8988T (cell line): ENCODE measurements around the gene CLEC6A.
"Not testable (repeated sequence)": the region's sequence is repeated elsewhere in the genome, so short reads cannot be mapped to it uniquely, and the experiment has no call there.

Experiments used
- DNase-seq: peaks from one replicate; pipeline ENCODE4 v3.0.0; 2011

Gene CLEC6A

GRCh38 chr12:8496074-8496473, 40.3 kb downstream of the CLEC6A start:
- not testable (repeated sequence) for DNase-seq

DNA sequence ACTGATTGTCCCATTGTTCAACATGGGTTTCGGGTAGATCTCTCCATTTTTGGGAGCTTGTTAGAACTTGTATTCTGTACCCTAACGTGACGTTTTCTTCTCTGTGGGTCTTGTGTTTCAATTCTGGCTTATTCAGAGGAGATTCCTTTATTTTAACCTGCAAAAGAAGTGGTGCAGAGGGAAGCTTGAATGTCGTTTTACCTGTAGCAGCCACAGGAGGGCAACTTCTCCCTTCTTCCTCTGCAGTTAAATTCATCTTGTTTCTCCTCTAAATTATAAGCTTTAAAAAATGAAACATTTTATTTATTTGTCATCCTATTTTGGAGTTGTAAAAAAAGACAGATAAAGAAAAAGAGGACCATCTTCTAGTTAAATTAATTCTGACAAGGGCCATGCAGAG, 43.9 kb downstream of the CLEC6A start:
- DNase-seq, result no peak

DNA sequence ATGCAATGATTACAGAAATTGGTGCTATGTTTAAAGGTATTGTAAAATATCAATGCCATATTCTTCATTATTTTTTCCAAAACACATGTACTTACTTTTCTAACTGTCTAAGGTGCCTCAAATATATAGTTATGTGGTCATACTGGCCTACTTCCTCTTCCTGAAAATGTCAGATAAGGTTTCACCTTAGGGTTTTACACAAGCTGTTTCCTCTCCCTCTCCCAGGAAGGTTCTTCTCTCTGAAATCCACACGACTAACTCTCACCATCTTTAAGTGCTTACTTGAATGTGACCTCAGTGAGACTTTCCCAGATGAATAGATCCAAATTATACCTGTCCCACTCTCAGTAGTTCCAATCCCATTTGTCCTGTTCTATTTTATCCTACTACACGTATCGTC, 46.0 kb downstream of the CLEC6A start:
- DNase-seq, result no peak

DNA sequence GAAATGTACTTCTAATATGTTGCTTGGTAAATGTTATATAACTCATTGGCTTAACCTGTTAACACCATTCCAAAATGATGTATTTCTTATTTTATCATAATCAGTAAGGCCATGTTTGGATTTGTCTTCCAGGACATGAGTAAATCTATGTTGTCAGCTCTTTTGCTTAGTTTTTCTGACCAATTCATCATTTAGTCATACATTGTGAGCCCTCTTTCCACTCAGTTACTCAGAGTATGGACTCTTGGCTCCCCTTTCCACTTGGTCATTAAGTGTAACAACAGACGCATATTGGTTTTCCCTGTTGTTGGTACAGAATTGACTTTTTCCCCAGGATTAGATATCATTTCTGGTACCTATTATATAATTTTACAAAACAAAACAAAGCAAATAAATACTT, 48.6 kb downstream of the CLEC6A start:
- DNase-seq, result no peak

- no peak for DNase-seq
Measured at GRCh38 chr12:8507596-8507995, 51.8 kb downstream of the CLEC6A start.

DNA sequence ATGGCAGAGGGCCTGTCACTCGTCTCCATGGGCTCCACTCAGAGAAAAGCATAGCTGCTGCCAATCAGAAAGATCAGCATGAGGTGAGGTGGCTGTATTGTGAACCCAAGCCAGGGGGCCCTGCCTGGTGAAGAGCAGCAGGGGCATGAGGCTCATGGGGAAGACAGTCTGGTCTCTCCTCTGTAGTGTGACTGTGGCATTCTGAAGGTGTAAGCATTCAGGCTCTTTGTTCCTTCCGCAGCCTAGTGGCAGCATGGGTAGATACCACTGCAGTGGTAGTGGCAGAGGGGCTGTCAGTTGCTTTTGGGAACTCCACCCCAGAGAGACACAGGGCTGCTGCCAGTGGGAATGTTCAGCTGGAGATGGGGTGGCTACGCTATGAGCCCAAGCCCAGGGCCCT, 52.5 kb downstream of the CLEC6A start:
- no peak for DNase-seq

- no peak for DNase-seq
Measured at GRCh38 chr12:8508910-8509841, 53.4 kb downstream of the CLEC6A start.

- DNase-seq, result no peak
Measured at GRCh38 chr12:8513256-8513655, 57.5 kb downstream of the CLEC6A start, which contains the start of gene CLEC4D. Gene CLEC4D (plus strand): TSS chr12:8513503. CDS start chr12:8513733, 230 bp downstream.

- DNase-seq, result no peak
Measured at GRCh38 chr12:8517971-8518370, 62.2 kb downstream of the CLEC6A start.

DNA sequence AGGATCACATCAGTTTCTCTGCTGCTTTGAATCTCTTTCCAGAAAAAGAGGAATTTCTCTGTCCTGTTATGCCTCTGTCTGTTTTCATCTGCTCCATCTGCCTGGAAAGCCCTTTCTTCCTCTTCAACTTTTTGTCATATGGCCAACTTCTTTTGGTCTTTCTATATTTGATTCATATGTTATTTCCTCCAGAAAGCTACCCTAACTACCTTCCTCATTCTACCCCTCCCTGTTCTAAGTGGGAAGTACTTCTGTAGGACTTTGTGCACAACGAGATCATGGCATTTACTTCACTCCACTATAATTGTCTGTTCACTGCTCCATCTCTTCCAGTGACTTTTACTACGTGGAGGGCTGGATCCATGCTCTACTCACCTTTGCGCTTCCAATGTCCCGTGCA, 63.4 kb downstream of the CLEC6A start:
- DNase-seq, result no peak

DNA sequence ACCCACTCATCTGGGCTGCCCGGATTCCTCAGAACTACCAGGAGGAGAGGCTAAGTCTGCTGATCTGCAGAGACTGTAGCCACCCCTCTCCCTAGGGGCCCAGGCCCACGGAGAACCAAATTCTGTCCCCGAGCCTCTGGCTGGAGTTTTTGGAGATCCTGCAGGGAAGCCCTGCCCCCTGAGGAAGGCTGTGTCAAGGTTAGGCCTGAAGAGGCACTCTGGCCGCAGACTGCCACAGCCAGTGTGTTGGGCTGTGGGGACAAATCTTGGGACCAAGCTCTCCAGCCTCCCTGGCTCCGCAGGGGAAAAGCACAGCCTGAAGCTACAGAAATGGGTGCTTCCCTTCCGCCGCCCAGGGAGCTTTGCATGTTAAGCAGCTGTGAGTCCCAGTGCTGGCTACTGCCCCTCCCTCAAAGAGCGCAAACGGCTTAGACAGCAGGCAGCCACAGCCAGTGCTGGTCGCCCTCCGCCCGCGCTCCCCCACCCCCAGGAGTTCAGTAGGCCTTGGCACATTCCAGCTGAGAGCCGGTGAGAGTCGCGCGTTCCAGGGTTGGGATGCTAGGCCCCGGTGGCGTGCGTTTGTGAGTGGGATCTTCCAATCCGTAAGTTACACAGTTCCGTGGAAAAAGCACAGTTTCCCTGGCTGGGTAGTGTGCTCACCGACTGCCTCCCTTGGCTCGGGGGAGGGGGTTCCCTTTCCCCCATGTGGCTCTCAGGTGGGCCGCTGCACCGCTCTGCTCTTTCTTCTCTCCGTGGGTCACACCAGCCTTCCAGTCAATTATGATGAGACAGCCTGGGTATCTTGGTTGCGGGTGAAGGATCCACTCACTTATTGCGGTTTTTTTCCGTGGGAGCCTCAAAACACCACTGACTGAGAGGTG, 71.7 kb downstream of the CLEC6A start:
- DNase-seq, result no peak
